ENCODE results near the gene FGGY. TPM values are rescaled to one million over a fixed set of nuclear protein-coding genes. Genes with fewer than 3 reads are reported as not detected.

Gene FGGY
- total RNA-seq, 1 donor from 2014 or later, result 10.4 TPM

DNA sequence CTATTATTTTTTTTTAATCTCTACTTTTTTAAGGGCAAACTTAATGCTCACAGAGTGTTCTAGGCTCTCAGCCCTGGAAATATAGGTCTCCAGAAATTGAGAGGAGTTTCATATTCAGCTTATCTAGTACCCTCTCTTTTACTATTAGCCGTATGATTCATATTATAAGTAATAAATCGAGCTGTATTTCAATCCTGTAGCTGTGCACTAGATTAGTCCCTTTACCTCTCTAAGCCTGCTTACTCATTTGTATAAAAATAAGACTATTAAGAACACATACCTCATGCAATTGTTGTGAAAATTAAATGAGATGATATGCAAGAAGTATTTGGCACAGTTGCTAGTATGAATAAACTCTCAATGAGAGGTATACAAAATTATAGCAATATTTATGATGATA lies 389.7 kb downstream of the FGGY start:
- no peak for ATAC-seq

GRCh38 chr1:59687081-59687480 lies 390.2 kb downstream of the FGGY start:
- ATAC-seq, result no peak

- no peak for ATAC-seq
These were observed 392.1 kb downstream of the FGGY start for GRCh38 chr1:59688976-59689375.

GRCh38 chr1:59689730-59690129 lies 392.8 kb downstream of the FGGY start:
- no peak for ATAC-seq

DNA sequence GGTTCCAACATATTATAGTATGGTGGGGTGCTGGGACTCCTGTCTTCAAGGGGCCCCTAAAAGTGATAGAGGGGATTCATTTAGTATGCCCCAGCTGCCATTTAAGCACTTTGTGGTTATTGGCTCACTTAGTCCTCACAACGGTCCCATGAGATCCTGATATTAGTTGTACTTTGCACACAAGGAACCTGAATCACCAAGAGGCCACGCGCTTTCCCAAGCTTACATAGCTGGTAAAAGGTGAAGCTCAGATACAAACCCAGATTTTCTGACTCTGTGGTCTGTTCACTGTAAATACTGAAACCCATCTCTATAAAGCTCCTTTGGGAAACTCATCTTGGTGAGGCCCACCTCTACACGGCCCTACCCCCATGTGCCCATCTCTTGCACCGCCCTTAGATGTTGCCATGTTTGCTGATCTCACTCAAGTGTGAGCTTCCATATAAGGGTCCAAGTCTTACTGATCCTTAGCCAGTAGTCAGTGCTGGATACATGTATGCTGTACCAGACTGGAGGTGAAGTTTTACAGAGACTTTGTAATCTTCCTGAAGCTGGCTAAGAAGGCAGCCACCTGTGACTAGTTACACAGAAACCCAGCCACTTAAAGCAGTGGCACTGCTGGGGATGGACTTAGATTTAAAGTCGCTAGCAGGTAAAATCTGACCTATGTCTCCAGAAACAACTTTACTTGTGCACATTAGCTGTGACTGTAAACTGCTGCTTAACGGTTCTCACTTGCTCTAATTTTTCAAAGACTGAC lies 393.5 kb downstream of the FGGY start:
- no peak for ATAC-seq

DNA sequence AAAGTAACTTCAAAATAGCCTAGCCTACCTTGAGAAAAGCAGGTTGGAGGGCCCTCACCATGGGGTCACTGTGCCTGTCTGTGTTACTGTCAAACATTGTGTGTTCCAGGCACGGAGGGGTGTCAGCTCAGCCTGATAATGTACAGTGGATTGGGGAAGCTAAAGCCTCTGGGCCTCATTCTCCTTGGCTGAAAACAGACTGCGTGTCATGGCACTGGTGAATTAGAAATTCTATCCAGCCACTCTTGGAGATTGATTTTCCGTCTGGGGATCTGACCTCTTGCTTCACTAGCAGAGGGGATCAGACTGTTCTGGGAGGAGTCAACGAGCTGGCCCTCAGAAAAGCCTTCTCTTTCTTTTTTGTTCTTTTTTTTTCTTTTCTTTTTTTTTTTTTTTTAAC lies 394.4 kb downstream of the FGGY start:
- ATAC-seq, result no peak

GRCh38 chr1:59692591-59692990 lies 395.7 kb downstream of the FGGY start:
- no peak for ATAC-seq

GRCh38 chr1:59693406-59693805 lies 396.5 kb downstream of the FGGY start:
- no peak for ATAC-seq

DNA sequence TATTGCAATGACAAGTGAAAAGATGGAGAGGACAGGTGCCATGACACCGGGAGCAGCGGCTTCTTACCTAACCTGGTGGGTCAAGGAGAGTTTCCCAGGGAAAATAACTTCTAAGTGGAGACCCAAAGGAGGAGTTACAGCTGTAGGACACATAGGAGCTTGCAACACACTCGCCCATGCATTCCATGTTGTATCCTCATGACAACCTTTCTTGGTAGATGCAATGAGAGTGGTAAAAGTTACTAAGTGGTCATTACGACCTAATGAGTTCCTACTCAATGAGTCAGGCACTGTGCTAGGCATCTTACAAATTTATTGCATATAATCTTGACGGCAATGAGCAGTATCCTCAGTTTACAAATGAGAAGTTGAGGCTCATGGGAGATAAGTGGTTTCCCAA lies 398.4 kb downstream of the FGGY start:
- no peak for ATAC-seq

DNA sequence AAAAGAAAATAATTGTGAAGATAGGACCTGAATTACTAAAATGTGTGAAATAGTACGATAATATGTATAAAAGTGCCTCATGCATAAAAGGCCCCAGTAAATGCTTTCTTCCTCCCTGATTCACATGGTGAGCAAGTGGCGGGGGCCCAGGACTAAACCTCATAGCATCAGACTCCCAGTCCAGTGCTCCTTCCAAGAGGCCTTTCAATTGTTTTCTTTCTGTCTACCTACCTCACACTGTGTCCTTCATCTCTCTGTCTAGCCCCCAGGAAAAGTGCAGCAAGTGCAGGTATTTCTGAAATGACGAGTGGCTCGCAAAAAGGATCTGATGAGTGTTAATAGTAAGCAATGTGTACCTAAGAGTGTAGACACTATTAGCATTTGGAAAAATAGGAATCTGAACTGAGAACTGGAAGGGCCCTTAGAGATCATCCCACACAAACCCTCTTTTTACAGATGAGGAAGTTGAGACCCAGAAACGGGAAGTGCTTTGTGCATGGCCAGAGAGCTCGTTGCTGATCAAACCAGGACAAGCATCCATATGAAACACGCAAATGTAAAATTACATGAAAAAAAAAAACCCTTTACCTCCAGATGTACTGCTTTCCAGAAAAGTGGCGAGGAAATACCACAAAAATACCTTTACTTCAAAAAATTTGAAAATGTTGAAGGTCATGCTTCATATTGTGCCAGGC lies 399.7 kb downstream of the FGGY start:
- no peak for ATAC-seq

DNA sequence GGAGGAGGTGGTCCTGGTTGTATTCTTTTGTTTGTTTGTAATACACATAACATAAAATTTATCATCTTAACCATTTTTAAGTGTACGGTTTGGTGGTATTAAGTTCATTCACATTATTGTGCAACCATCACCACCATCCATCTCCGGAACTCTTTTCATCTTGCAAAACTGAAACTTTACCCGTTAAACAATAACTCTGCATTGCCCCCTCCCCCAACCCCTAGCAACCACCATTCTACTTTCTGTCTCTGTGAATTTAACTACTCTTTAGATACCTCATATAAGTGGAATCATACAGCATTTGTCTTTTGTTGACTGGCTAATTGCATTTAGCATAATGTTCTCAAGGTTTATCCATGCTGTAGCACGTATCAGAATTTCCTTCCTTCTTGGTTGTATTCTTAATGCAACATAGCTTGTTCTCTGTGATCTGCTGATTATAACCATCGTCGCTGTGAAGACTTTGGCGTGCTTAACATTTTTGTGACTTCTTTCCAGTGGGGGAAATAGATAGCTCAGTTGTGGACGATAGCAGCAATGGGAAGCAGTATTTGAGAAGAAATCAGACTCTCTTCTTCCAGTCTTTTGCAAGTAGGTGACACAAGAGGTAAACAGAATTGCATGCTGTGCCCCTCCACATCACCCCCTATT lies 400.4 kb downstream of the FGGY start:
- ATAC-seq, result no peak

DNA sequence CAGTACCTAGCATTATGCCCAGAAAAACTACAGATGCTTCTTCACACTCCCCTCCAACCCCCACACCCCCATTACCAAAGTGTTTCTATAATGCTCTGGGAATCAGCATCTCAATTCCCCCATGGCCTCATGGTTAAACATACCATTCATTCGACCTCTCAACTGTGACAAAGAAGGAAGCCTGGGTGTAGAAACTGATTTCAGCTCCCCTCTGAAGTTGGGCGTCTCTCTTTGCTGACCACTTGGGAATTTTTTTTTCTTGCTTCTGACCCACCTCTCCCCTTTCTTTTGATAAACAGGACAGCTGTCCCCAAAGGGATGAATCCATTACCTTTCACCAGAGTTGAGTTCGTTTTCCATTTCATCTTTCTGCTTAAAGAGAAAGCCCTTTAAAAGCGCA lies 401.5 kb downstream of the FGGY start:
- no peak for ATAC-seq

DNA sequence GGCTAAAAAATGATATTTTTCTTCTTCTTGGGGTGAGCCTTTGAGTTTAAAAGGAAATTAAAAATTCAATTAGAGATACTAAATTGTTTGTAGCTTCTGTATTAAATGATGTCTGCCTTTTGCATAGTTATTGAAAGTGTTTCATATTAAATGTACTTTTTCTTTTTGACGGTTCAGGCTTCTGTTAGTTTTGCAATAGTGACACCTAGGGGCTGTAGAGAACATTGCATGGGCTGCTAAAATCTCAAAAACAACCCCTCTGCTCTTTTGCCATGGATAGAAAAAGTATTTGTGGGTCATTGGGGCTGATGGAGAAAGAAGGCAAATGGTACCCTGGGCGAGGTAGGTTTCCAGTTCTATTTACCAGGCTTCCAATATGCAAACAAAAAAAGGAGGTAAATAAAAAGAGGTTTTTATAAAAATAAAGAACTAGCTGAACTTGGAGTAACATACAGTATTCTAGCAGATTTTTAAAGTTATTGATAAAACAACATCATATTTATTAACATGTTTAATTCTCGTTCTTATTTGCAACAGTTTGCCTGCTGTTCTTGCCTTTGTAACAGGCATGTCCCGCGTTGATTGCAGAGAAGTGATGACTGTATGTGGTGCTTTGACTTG lies 402.4 kb downstream of the FGGY start:
- ATAC-seq, result peak; percentile 71

DNA sequence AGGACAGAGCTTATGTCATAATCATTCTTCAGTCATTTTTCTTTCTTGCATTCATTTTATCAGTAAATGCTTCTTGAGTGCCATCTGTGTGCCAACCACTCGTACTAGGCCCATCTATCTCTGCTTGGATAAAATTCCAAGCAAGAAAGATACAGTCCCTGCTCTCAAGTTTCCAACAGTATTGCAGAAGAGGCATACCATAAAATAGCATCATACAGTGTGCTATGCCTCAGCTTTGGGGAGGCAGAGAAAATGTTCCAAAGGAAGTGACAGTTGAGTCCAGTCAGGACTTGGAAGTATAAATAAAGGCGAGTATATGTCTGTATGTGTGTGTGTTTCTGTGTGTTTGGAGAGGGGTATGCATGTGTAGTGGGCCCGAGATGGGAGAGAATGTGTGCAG lies 404.5 kb downstream of the FGGY start:
- no peak for ATAC-seq

DNA sequence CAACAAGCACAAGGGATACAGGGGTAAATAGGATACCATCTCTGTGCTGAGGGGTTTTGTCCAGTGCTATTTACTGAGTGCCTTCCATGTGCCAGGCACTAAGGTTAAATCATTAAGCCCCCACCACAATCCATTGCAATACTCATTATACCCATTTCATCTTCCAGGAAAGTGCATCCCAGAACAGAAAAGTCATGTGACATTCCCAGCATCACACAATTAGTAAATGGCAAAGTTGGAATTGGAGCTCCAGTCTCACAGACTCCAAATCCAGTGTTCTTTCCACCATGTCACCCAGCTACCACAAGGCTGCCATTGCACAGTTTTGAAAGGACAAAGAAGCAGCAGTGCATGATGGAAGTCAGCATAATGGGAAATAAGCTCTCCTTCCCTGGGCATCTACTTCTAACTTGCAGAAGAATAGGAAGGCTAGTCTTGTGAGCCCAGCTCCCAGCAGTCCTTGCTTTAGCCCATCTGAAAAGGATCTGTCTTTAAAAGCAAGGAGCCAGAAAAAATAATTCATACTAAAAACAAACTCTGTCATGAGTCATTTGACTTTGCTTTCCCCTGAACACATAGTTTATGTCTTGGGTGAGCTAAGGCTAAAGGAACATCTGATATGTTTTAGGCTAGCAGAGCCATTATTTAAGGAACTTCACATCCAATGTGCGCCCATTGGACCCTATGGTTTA lies 406.5 kb downstream of the FGGY start:
- ATAC-seq, result no peak

GRCh38 chr1:59703918-59704378 lies 407.1 kb downstream of the FGGY start:
- ATAC-seq, result no peak

- ATAC-seq, result no peak
These were observed 407.8 kb downstream of the FGGY start for GRCh38 chr1:59704716-59705115.

DNA sequence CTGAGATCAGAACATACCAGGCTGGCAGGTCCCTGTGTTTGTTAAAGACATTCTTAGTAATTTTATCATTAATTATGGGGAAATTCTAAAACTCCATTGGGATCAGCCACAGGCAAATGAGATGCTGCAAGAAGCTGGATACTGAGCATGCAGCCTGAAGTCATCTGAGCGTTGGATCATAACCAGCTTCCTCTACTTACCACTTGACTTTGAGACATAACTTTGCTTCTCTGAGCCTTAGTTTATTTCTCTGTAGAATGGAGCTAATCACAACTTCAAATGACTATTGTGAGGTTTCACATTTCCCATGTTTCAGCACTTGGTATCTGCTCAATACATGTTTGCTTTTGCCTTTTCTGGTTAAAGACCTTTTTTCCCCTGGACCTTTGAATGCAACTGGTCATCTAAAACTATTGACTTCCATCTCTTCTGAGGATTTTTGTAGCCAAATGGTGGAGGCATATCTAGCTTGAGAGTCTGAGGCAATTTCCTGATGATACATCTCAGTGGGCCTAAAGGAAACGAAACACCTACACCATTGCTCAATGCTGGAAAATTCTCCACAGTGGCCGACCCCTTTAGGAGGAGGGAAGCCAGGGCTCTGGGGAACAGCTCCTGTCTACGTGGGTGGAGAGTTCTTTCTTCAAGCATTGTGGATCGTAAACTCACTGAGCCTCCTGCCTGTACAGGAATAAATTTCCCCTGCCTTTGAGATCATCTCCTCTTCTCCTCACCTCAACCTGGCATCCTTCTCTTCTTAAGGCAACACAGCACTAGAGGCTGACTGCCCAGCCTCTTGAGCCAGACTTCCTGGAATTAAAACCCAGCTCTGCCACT lies 408.8 kb downstream of the FGGY start:
- ATAC-seq, result peak; percentile 11

GRCh38 chr1:59706303-59706599 lies 409.4 kb downstream of the FGGY start:
- ATAC-seq, result no peak

GRCh38 chr1:59707178-59707791 lies 410.4 kb downstream of the FGGY start:
- peak; percentile 63 for ATAC-seq

- ATAC-seq, result no peak
These were observed 412.4 kb downstream of the FGGY start for GRCh38 chr1:59709333-59709732.

Data from esophagus mucosa (tissue), 1 donor.